ENCODE data around the gene PYGB.

Gene PYGB

GRCh38 chr20:25216199-25216945, 31.5 kb upstream of the PYGB start:
- no peak for DNase-seq (ENCODE audit: low read depth, low spot score)

GRCh38 chr20:25217161-25218108, 30.4 kb upstream of the PYGB start:
- DNase-seq (ENCODE audit: low read depth, low spot score) = no peak

GRCh38 chr20:25218109-25218486, 29.8 kb upstream of the PYGB start:
- DNase-seq (ENCODE audit: low read depth, low spot score) = no peak

- no peak for DNase-seq (ENCODE audit: low read depth, low spot score)
Observed at GRCh38 chr20:25218492-25218891, 29.4 kb upstream of the PYGB start.

GRCh38 chr20:25219365-25219764, 28.5 kb upstream of the PYGB start:
- no peak for DNase-seq (ENCODE audit: low read depth, low spot score)

GRCh38 chr20:25220021-25220730, 27.7 kb upstream of the PYGB start:
- DNase-seq (ENCODE audit: low read depth, low spot score) = no peak

GRCh38 chr20:25220810-25221591, 26.9 kb upstream of the PYGB start:
- no peak for DNase-seq (ENCODE audit: low read depth, low spot score)

GRCh38 chr20:25221592-25222460, 26.1 kb upstream of the PYGB start:
- DNase-seq (ENCODE audit: low read depth, low spot score) = no peak

GRCh38 chr20:25222461-25223178, 25.3 kb upstream of the PYGB start:
- no peak for DNase-seq (ENCODE audit: low read depth, low spot score)

- DNase-seq (ENCODE audit: low read depth, low spot score) = peak; percentile 30
Observed at GRCh38 chr20:25223179-25223661, 24.7 kb upstream of the PYGB start.

GRCh38 chr20:25223765-25224720, 23.8 kb upstream of the PYGB start:
- DNase-seq (ENCODE audit: low read depth, low spot score) = no peak

GRCh38 chr20:25224941-25225340, 22.9 kb upstream of the PYGB start:
- no peak for DNase-seq (ENCODE audit: low read depth, low spot score)

- no peak for DNase-seq (ENCODE audit: low read depth, low spot score)
Observed at GRCh38 chr20:25225642-25226432, 22.0 kb upstream of the PYGB start.

GRCh38 chr20:25226433-25227316, 21.2 kb upstream of the PYGB start:
- DNase-seq (ENCODE audit: low read depth, low spot score) = no peak

- DNase-seq (ENCODE audit: low read depth, low spot score) = no peak
Observed at GRCh38 chr20:25227317-25227831, 20.5 kb upstream of the PYGB start.

- DNase-seq (ENCODE audit: low read depth, low spot score) = no peak
Observed at GRCh38 chr20:25229486-25230165, 18.3 kb upstream of the PYGB start.
